Mammary epithelial cell (primary cell): ENCODE results near the gene ADAR.

ENCODE experiments used
- EZH2 ChIP-seq: IDR thresholded peaks from 2 replicates; pipeline ENCODE4 v1.6.1; 2012; ENCODE audit warnings: low read length, inconsistent platforms, borderline replicate concordance
- TF ChIP-seq, protein P1 (sequence below), 2 donors: IDR thresholded peaks in 1 of 2; conservative IDR thresholded peaks in 1 of 2; 2 replicates each; pipeline ENCODE4 v1.5.1; 2011 to 2012; ENCODE audit warnings: inconsistent platforms in 2 of 2, low read length in 2 of 2, mild to moderate bottlenecking in 2 of 2, control low read depth in 1 of 2, low read depth in 1 of 2; ENCODE audit not compliant: insufficient read depth in 1 of 2; ENCODE audit errors: extremely low read depth in 1 of 2

DNA sequence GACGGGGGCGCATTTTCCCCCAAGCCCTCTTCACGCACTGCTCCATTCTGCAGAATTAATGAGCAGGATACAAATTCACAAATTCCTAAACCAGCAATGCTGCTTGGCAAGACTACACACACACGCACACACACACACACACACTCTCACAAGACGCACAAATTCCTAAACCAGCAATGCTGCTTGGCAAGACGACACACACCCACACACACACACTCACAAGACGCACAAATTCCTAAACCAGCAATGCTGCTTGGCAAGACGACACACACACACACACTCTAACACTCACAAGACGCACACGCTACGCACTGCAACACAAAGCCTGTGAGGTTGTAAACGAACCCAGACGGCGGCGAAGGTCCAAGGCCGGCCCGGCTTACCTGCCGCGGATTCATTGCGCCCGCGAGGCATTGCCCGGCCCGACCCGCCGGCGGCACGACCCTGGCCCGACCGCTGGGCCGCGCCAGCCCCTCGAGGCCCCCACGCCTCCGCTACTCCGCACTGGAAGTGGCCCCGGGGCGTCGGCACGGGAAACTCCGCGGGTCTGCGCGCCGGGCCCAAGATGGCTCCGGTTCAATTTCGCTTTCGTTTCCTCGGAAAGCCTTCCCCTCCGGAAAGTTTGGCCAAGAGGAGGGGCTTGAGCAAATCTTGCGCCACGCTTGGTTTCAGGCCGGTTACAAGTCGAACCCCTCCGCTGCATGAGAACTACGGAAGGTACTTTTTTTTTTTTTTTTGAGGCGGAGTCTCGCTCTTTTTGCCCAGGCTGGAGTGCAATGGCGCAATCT, at the start of gene ADAR:
- TF ChIP-seq, protein P1, sequence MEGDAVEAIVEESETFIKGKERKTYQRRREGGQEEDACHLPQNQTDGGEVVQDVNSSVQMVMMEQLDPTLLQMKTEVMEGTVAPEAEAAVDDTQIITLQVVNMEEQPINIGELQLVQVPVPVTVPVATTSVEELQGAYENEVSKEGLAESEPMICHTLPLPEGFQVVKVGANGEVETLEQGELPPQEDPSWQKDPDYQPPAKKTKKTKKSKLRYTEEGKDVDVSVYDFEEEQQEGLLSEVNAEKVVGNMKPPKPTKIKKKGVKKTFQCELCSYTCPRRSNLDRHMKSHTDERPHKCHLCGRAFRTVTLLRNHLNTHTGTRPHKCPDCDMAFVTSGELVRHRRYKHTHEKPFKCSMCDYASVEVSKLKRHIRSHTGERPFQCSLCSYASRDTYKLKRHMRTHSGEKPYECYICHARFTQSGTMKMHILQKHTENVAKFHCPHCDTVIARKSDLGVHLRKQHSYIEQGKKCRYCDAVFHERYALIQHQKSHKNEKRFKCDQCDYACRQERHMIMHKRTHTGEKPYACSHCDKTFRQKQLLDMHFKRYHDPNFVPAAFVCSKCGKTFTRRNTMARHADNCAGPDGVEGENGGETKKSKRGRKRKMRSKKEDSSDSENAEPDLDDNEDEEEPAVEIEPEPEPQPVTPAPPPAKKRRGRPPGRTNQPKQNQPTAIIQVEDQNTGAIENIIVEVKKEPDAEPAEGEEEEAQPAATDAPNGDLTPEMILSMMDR (conservative IDR thresholded peaks at IDR 0.05 in 1 of 2, IDR thresholded peaks at IDR 0.05 in 1 of 2; ENCODE audit: extremely low read depth in 1 of 2, insufficient read depth in 1 of 2, low read depth in 1 of 2, low read length in 2 of 2) = no peak
- no peak for TF ChIP-seq EZH2
